ENCODE data around the gene WDR27. TPM values are rescaled to one million over a fixed set of nuclear protein-coding genes. Genes with fewer than 3 reads are reported as not detected.
"Not testable (repeated sequence)": the region's sequence is repeated elsewhere in the genome, so short reads cannot be mapped to it uniquely, and the experiment has no call there.

Gene WDR27
- polyA plus RNA-seq, 1 donor from 2014 or later: 8.6 TPM

DNA sequence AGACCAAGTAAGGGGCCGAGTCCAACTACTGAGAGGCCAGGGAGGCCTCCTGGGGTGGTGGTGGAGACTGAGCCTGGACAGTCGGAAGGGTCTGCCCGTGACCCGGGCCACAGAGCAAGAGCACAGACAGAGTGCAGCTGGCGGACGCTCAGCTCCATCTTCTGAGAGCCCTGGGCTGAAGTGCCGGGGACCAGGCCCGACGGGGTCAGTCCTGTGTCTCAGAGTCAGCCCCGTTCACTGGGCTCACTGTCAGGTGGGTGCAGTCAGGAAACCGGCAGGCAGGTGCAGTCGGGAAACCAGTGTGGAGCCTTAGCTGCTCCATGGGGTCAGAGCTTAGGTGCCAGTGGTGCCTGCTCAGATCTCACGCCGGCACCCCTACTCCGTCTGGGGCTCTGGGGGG lies 76.5 kb downstream of the WDR27 start:
- peaks cover 3% of the 10 kb centered on the region for H3K36me3 Mint-ChIP-seq
- H3K27me3 Mint-ChIP-seq: no peaks in the 10 kb centered on the region
- no peaks in the 10 kb centered on the region for H3K4me1 Mint-ChIP-seq
- H3K9me3 Mint-ChIP-seq: no peaks in the 10 kb centered on the region
- no peak overlapping the region for H3K4me3 Mint-ChIP-seq
- peak overlapping the region in 1 of 3 donors; percentile 26 for H3K27ac Mint-ChIP-seq

DNA sequence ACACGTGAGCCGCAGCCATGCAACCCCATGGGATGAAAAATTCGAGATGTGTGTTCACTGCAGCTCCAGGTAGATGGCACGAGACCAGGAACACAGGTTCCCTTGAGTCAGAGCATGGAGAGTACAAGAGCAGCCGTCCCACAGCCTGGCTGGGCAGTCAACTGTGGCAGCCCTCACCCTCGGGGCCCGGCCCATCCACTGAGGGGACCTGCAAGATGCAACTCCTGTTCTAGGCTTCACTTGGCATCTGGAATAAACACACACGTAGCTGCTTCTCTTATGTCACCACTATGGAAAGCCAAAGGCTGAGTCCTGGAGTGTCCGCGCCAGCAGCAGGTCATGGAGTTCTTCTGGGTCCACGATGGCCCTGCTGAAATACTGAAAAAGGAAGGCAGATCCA lies 77.0 kb downstream of the WDR27 start:
- no peaks in the 10 kb centered on the region for H3K27me3 Mint-ChIP-seq
- H3K4me1 Mint-ChIP-seq: no peaks in the 10 kb centered on the region
- no peak overlapping the region for H3K4me3 Mint-ChIP-seq
- H3K27ac Mint-ChIP-seq: no peak overlapping the region
- H3K36me3 Mint-ChIP-seq: peaks cover 3% of the 10 kb centered on the region
- no peaks in the 10 kb centered on the region for H3K9me3 Mint-ChIP-seq

- Mint-ChIP-seq H3K4me1 (no peaks in the 10 kb centered on the region), H3K36me3 (peaks cover 3% of the 10 kb centered on the region), H3K4me3 (no peak overlapping the region), H3K9me3 (no peaks in the 10 kb centered on the region), H3K27ac (no peak overlapping the region), H3K27me3 (no peaks in the 10 kb centered on the region)
Measured at GRCh38 chr6:169623975-169624374, 77.9 kb downstream of the WDR27 start.

DNA sequence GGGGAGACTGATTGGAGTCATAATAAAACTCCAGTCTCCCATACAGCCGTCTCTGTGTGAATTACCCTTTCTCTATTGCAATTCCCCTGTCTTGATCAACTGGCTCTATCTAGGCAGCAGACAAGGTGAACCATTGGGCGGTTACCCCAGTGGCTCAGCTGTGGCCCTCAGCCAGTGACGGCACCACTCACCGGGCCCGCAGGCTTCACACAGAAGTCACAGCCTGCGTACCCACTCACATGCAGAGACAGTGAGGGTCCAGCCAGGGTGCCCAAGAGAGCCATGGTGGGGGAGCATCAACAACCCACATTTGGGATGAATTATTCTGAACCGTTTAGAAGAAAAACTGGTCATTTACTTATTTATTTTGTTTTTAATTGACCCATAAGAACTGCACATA lies 78.5 kb downstream of the WDR27 start:
- Mint-ChIP-seq H3K4me3 (no peak overlapping the region), H3K27me3 (no peaks in the 10 kb centered on the region), H3K27ac (no peak overlapping the region)

DNA sequence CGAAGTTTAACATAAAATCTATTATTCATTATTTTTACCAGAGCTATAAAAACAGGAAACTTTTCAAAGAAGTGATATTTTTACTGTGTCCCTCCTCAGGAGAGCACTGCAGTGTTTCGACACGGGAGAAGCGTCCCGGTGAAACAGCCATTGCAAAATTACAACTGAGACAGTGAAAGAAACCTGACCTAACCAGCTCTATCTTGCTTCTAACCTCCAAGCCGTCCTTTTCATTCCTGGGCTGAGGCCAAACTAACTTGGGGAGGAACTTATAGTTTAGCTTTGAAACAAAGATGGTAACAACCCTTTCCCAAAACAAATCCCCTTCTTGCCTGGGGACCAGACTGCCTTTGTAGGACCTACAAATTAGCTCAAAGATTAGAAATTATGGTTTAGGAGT lies 79.2 kb downstream of the WDR27 start:
- peaks cover 3% of the 10 kb centered on the region for H3K36me3 Mint-ChIP-seq
- H3K4me1 Mint-ChIP-seq: no peaks in the 10 kb centered on the region
- H3K4me3 Mint-ChIP-seq: no peak overlapping the region
- no peak overlapping the region for H3K27ac Mint-ChIP-seq
- no peaks in the 10 kb centered on the region for H3K27me3 Mint-ChIP-seq
- H3K9me3 Mint-ChIP-seq: no peaks in the 10 kb centered on the region

More for the DNA sequence above, 78.5 kb downstream of the WDR27 start:
- Mint-ChIP-seq H3K4me1 (no peaks in the 10 kb centered on the region), H3K36me3 (peaks cover 3% of the 10 kb centered on the region), H3K9me3 (no peaks in the 10 kb centered on the region)

DNA sequence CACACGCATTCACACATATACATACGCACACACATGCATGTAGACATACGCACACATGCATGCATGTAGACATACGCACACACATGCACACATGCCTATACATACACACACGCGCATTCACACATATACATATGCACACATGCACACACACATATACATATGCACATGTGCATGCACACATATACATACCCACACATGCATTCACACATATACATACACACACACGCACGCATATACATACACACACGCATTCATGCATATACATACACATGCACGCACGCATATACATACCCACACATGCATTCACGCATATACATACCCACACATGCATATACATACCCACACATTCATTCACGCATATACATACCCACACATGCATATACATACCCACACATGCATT lies 80.5 kb downstream of the WDR27 start:
- peaks cover 0 to 7% (median 0%) of the 10 kb centered on the region in 3 donors for H3K9me3 Mint-ChIP-seq

GRCh38 chr6:169620171-169621130 lies 81.4 kb downstream of the WDR27 start:
- Mint-ChIP-seq H3K27me3 (no peaks in the 10 kb centered on the region), H3K4me3 (no peak overlapping the region), H3K9me3 (peaks cover 0 to 11% (median 0%) of the 10 kb centered on the region in 3 donors), H3K27ac (no peak overlapping the region), H3K4me1 (peaks cover 0 to 5% (median 0%) of the 10 kb centered on the region in 3 donors), H3K36me3 (peaks cover 6% of the 10 kb centered on the region)

More for the DNA sequence above, 80.5 kb downstream of the WDR27 start:
- H3K4me3 Mint-ChIP-seq: no peak overlapping the region
- peaks cover 6% of the 10 kb centered on the region for H3K36me3 Mint-ChIP-seq
- H3K27ac Mint-ChIP-seq: no peak overlapping the region
- H3K27me3 Mint-ChIP-seq: no peaks in the 10 kb centered on the region
- H3K4me1 Mint-ChIP-seq: peaks cover 0 to 5% (median 0%) of the 10 kb centered on the region in 3 donors

DNA sequence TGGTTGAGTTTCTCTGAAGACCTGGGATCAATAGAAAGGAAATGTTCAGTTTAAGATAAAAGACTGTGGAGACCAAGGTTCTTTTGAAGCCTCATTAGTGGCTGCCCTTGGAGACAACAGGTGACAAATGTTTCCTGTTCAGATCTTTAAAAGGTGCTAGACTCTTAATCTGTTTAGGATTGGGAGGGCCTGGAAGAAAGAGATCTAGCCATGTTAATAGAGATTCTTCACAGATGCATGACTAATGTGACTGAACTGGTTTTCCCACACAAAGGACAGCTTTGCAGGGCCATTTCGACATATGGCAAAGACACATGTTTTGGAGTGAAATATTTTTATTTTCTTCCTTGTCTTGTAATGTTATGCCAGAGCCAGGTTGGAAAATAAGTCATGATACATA lies 82.2 kb downstream of the WDR27 start:
- Mint-ChIP-seq H3K36me3 (peaks cover 6% of the 10 kb centered on the region), H3K9me3 (peaks cover 0 to 11% (median 0%) of the 10 kb centered on the region in 3 donors), H3K4me1 (peaks cover 0 to 9% (median 0%) of the 10 kb centered on the region in 3 donors), H3K27ac (no peak overlapping the region), H3K4me3 (no peak overlapping the region), H3K27me3 (no peaks in the 10 kb centered on the region)

DNA sequence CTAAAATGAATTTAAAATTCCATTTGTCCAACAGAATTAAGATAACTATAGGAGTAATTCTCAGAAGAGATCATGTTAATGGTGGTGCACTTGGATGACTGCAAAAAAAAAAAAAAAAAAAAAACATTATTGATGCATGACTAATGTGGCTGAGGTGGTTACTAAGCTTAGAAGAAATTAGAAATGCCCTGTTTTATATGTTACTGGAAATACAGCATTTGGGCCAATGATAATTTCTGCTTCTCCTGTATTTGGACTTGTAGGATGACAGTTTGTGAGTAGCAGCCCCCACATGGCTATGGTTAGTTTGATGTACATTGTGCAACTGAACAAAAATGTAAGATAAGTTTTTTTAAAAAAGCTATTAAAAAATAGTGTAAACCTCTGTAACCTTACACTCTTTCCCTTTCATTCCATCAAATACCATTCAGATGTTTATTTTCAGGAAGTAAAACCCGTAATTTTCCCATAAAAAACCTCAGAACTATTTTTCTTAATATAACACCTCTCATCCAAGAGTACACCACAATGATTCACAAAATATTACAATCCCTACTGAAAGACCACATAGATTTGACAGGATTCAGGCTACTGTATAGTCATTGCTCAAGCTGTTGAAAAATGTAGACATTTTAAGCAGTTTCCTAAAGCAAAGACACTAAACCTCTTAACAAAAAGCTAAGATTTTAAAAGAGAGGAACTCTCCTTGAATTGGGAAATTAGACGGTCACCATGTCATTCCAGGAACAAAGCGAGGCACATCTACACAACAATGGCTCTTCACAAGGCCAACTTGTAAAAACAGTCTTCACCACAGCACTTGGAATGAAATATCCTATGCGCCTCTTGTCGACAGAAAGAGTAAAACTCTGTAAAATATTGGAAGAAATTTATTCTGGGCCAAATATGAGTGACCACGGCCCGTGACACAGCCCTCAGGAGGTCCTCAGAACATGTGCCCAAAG lies 83.0 kb downstream of the WDR27 start:
- Mint-ChIP-seq H3K4me3 (no peak overlapping the region), H3K36me3 (peaks cover 6% of the 10 kb centered on the region), H3K27me3 (no peaks in the 10 kb centered on the region), H3K27ac (no peak overlapping the region), H3K4me1 (peaks cover 0 to 10% (median 0%) of the 10 kb centered on the region in 3 donors), H3K9me3 (peaks cover 0 to 11% (median 0%) of the 10 kb centered on the region in 3 donors)

DNA sequence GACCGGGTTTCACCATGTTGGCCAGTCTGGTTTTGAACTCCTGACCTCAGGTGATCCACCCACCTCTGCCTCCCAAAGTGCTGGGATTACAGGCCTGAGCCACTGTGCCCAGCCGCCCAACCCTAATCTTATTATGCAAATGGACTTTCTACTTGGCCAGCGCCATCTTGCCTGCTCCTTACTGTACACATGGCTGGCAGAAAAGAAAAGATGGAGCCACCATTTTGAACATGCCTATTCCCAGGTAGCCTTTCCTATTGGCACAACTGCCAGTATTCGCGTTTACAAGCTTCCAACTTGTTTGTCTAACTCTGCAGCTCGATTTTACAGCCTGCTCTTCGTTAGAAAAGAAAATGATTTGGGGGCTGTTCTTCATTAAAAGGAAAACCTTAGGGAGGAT lies 84.3 kb downstream of the WDR27 start:
- Mint-ChIP-seq H3K36me3 (peaks cover 6% of the 10 kb centered on the region), H3K4me3 (no peak overlapping the region), H3K27me3 (no peaks in the 10 kb centered on the region), H3K9me3 (peaks cover 0 to 11% (median 0%) of the 10 kb centered on the region in 3 donors), H3K27ac (no peak overlapping the region), H3K4me1 (peaks cover 0 to 10% (median 0%) of the 10 kb centered on the region in 3 donors)

DNA sequence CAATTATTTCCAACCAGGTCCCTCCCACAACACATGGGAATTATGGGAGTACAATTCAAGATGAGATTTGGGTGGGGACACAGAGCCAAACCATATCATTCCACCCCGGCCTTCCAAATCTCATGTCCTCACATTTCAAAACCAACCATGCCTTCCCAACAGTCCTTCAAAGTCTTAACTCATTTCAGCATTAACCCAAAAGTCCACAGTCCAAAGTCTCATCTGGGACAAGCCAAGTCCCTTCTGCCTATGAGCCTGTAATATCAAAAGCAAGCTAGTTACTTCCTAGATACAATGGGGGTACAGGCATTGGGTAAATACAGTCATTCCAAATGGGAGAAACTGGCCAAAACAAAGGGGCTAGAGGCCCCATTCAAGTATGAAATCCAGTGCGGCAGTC lies 93.2 kb downstream of the WDR27 start:
- not testable (repeated sequence) for H3K4me1 Mint-ChIP-seq, H3K4me3 Mint-ChIP-seq, H3K27me3 Mint-ChIP-seq, H3K9me3 Mint-ChIP-seq, H3K27ac Mint-ChIP-seq
- H3K36me3 Mint-ChIP-seq: peaks cover 10% of the 10 kb centered on the region

- H3K9me3 Mint-ChIP-seq: peaks cover 0 to 5% (median 2%) of the 10 kb centered on the region in 3 donors
- peaks cover 0 to 7% (median 3%) of the 10 kb centered on the region in 3 donors for H3K4me1 Mint-ChIP-seq
- H3K4me3 Mint-ChIP-seq: no peak overlapping the region
- H3K36me3 Mint-ChIP-seq: peaks cover 20% of the 10 kb centered on the region
- H3K27me3 Mint-ChIP-seq: no peaks in the 10 kb centered on the region
- H3K27ac Mint-ChIP-seq: no peak overlapping the region
Measured at GRCh38 chr6:169604076-169604475, 97.8 kb downstream of the WDR27 start.

GRCh38 chr6:169601129-169601528 lies 100.7 kb downstream of the WDR27 start:
- not testable (repeated sequence) for H3K9me3 Mint-ChIP-seq, H3K4me3 Mint-ChIP-seq, H3K27me3 Mint-ChIP-seq, H3K27ac Mint-ChIP-seq, H3K4me1 Mint-ChIP-seq
- H3K36me3 Mint-ChIP-seq: peaks cover 21% of the 10 kb centered on the region

DNA sequence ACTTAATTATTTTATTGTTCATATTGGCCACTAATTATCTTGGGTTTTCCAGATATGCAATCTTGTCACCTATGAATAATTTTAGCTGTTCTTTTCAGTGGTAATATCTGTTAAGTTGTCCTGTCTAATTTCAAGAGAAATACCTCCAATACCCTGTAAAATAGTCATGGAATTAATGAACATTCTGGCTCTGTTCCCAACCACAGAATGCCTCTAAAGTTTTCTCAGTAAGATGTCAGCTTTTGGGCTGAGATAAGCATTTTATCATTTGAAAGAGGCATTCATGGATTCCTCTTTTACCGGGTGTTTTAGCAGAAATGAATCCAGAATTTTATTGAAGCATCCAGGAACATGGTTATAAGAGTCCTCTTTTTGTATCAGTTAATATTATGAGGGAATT lies 109.3 kb downstream of the WDR27 start:
- Mint-ChIP-seq H3K4me3 (no peak overlapping the region), H3K4me1 (peaks cover 23 to 25% (median 24%) of the 10 kb centered on the region in 3 donors), H3K36me3 (peaks cover 2% of the 10 kb centered on the region), H3K9me3 (peaks cover 0 to 3% (median 3%) of the 10 kb centered on the region in 3 donors), H3K27me3 (no peaks in the 10 kb centered on the region), H3K27ac (no peak overlapping the region)

DNA sequence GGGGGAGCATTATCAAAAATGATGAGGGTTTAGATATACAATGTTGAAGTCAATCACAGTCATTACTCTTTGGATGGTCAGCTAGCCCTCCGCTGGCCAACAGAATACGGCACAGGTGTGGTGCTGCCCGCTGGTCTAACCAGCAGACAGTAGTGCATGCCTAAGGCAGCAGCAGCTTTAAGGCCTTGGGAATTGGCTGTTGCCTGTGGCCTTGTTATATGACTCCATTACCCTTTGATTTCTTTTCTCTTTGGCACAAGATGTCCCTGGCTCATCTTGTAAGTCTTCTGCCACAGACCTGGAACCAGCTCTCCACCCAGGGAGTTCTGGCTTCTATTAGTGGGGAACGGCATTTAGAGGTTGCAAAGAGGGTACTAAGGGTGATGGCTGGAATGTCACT lies 110.2 kb downstream of the WDR27 start:
- peak overlapping the region in 1 of 3 donors; percentile 57 for H3K27ac Mint-ChIP-seq
- H3K9me3 Mint-ChIP-seq: no peaks in the 10 kb centered on the region
- H3K36me3 Mint-ChIP-seq: peaks cover 4% of the 10 kb centered on the region
- no peak overlapping the region for H3K4me3 Mint-ChIP-seq
- no peaks in the 10 kb centered on the region for H3K27me3 Mint-ChIP-seq
- peaks cover 24 to 26% (median 26%) of the 10 kb centered on the region in 3 donors for H3K4me1 Mint-ChIP-seq
